Measurements from ENCODE around the gene SERGEF. TPM values are rescaled to one million over a fixed set of nuclear protein-coding genes. Genes with fewer than 3 reads are reported as not detected.

Gene SERGEF
- total and polyA plus RNA-seq, 7 donors, result 24.0 to 50.4 (median 30.7) TPM

DNA sequence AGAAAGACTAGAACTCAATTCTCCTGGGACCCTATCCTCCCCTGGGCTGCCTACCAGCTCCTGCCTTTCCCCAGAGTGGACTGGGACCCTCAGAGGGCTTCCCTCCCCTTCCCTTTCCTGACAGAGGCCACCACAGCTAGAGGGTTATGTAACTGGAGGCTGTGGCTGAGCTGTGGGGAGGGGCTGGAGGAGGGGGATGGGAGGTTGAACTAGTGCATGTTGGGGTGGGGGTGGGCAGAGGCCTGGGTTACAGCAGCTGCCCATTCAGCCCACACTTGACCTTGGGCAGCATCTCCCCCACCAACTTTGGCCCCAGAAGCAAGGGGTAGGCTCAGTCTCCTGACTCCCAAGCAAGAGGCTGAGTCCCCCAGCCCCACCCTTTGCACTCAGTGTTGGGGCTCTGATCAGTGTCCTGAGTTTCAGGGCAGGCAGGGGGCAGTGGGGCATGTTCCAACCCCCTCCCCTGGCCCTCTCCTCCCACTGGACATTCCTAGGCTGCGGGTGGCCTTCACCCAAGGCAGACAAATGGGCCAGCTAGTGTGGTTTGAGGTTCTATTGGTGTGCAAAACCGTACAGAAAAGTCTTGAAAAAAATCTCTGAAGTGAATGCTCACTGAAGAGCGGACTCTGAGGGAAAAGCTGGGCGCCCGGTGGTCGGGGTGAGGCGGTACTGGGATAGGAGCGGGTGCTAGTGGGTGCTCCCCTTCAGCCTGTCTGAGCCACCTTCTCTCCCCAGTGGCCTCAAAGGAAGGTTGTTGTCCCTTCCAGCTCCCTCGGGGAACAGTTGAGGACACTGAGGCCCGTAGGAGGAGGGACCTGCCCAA is 274.5 kb downstream of the SERGEF start:
- DNase-seq, result peak; percentile 49
- H3K27me3 ChIP-seq, result peaks cover 34 to 73% (median 61%) of the 10 kb centered on the region in 3 donors
- 45 to 54% methylated on average over 10 of the region's 10 CpGs for WGBS, 2 donors

More for the DNA sequence above, 274.5 kb downstream of the SERGEF start:
- no peaks in the 10 kb centered on the region for H3K36me3 ChIP-seq
- no peak overlapping the region for H3K27ac ChIP-seq
- TF ChIP-seq EP300 (IDR thresholded peaks at IDR 0.05) (no peak), CTCF (IDR thresholded peaks at IDR 0.05) (no peak), POLR2A (IDR thresholded peaks at IDR 0.05) (no peak), POLR2AphosphoS5 (IDR thresholded peaks at IDR 0.05) (no peak)
- intact Hi-C loops (cut with DNase I), result no loop called here
- H3K4me1 ChIP-seq, result peaks cover 0 to 28% (median 25%) of the 10 kb centered on the region in 4 donors
- no peak overlapping the region for H3K4me3 ChIP-seq
- H3K9me3 ChIP-seq, result no peaks in the 10 kb centered on the region

Other genes with a start within 250 kb of the SERGEF start
- 1 to 10 TPM in 1 of 4 donors, under 1 TPM in 3; 0.28 to 1.2 (median 0.34) TPM for gene TPH1, start 33.2 kb upstream of the SERGEF start, total RNA-seq
- gene TPH1, start 33.2 kb upstream of the SERGEF start, polyA plus RNA-seq, result 1 to 10 TPM in 2 of 3 donors, under 1 TPM in 1; 0.79 to 4.6 (median 3.6) TPM
- gene SAAL1, start 93.0 kb upstream of the SERGEF start, total RNA-seq, result 10 to 100 TPM in 2 of 4 donors, 1 to 10 TPM in 2; 8.7 to 14.4 (median 11.0) TPM
- gene SAAL1, start 93.0 kb upstream of the SERGEF start, polyA plus RNA-seq, result 10 to 100 TPM in 2 of 3 donors, 1 to 10 TPM in 1; 7.2 to 12.7 (median 11.5) TPM
- gene MRGPRX3, start 119.5 kb upstream of the SERGEF start, total RNA-seq, result not detected
- gene MRGPRX3, start 119.5 kb upstream of the SERGEF start, polyA plus RNA-seq, result not detected
- not detected for gene MRGPRX4, start 159.8 kb upstream of the SERGEF start, total RNA-seq
- gene MRGPRX4, start 159.8 kb upstream of the SERGEF start, polyA plus RNA-seq, result not detected
- gene SAA4, start 223.8 kb upstream of the SERGEF start, total RNA-seq, result not detected
- gene SAA4, start 223.8 kb upstream of the SERGEF start, polyA plus RNA-seq, result under 1 TPM in 1 of 3 donors, not detected in 2; 0.93 TPM
- gene SAA2, start 235.6 kb upstream of the SERGEF start, total RNA-seq, result 10 to 100 TPM in 1 of 4 donors, under 1 TPM in 1, not detected in 2; 0.41 to 10.3 TPM
- 10 to 100 TPM in 1 of 3 donors, 1 to 10 TPM in 1, not detected in 1; 7.8 to 69.2 TPM for gene SAA2, start 235.6 kb upstream of the SERGEF start, polyA plus RNA-seq